OCI-LY3 (cell line): ENCODE results near the gene DNM3.

Source experiments
- H2AFZ ChIP-seq: fragments of 200-600, 300-600 bp; shearing (Covaris generic); 2 replicates; pipeline ENCODE4 v1.6.0; 2014; ENCODE audit warnings: antibody characterized with exemption, low read depth, low read length
- H3K27ac ChIP-seq: fragments of 200-600, 300-600 bp; sonication (generic); 2 replicates; pipeline ENCODE4 v1.5.1; 2014; ENCODE audit warnings: mild to moderate bottlenecking, low read length, moderate library complexity, mixed read lengths
- H3K27me3 ChIP-seq: fragments of 200-600, 300-600 bp; sonication (generic); 2 replicates; pipeline ENCODE4 v1.6.1; 2014; ENCODE audit warnings: low read depth, low read length, mixed read lengths
- H3K36me3 ChIP-seq: fragments of 200-600, 300-600 bp; sonication (generic); replicated peaks from 2 replicates; pipeline ENCODE3; 2014; ENCODE audit warnings: low read depth, low read length, mixed read lengths
- H3K4me1 ChIP-seq: fragments of 300-600, 200-600 bp; sonication (generic); 2 replicates; pipeline ENCODE4 v1.6.1; 2014; ENCODE audit warnings: low read length, mixed read lengths
- H3K4me2 ChIP-seq: fragments of 200-600, 300-600 bp; sonication (generic); 2 replicates; pipeline ENCODE4 v1.6.1; 2014; ENCODE audit warnings: low read length, mixed read lengths
- H3K4me3 ChIP-seq: fragments of 300-600, 200-600 bp; sonication (generic); 2 replicates; pipeline ENCODE4 v1.5.1; 2014; ENCODE audit warnings: antibody characterized with exemption, mild to moderate bottlenecking, low read length, moderate library complexity
- H3K79me2 ChIP-seq: fragments of 300-600, 200-600 bp; shearing (Covaris generic); 2 replicates; pipeline ENCODE4 v1.6.1; 2014; ENCODE audit warnings: mild to moderate bottlenecking, low read length, mixed read lengths
- H3K9ac ChIP-seq: fragments of 300-600, 200-600 bp; shearing (Covaris generic); 2 replicates; pipeline ENCODE4 v1.6.0; 2014; ENCODE audit warnings: mild to moderate bottlenecking, low read length, moderate library complexity
- H3K9me3 ChIP-seq: fragments of 200-600, 300-600 bp; shearing (Covaris generic); 2 replicates; pipeline ENCODE4 v1.6.1; 2014; ENCODE audit warnings: low read length, mixed read lengths; ENCODE audit not compliant: insufficient read depth
- H4K20me1 ChIP-seq: fragments of 200-600, 300-600 bp; sonication (generic); 2 replicates; pipeline ENCODE4 v1.6.1; 2016; ENCODE audit warnings: low read length, mixed read lengths; ENCODE audit not compliant: insufficient read depth
- EZH2phosphoT487 ChIP-seq: fragments of 200-600 bp; shearing (Covaris generic); IDR thresholded peaks from 2 replicates; pipeline ENCODE4 v1.6.1; 2018; ENCODE audit warnings: antibody characterized with exemption, mixed run types, low read depth
- TF ChIP-seq, protein P1 (sequence below): fragments of 200-600, 300-600 bp; sonication (generic); IDR thresholded peaks from 2 replicates; pipeline ENCODE4 v1.5.1; 2014; ENCODE audit warnings: antibody characterized with exemption, low read length, low read depth

DNM3 gene

DNA sequence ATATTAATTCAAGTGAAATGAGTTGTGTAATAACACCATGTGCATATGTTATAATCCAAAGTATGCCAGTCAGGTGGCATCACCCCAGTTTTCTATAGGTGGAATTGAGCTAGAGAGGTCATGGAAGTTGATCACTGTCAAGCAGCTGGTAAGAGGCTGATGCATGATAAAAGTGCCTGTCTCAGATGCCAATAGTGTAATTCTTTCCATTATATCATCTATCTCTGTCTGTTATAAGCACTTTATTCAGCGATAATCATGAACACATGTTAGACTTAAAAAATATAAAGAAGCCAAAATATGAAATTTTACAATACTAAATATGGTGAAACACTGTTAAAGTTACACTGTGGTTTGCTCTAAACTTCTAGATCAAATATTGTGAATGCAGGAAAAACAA is 156.6 kb downstream of the DNM3 start:
- H4K20me1 ChIP-seq, result no peaks in the 10 kb centered on the region
- TF ChIP-seq EZH2phosphoT487, result no peak
- TF ChIP-seq, protein P1, sequence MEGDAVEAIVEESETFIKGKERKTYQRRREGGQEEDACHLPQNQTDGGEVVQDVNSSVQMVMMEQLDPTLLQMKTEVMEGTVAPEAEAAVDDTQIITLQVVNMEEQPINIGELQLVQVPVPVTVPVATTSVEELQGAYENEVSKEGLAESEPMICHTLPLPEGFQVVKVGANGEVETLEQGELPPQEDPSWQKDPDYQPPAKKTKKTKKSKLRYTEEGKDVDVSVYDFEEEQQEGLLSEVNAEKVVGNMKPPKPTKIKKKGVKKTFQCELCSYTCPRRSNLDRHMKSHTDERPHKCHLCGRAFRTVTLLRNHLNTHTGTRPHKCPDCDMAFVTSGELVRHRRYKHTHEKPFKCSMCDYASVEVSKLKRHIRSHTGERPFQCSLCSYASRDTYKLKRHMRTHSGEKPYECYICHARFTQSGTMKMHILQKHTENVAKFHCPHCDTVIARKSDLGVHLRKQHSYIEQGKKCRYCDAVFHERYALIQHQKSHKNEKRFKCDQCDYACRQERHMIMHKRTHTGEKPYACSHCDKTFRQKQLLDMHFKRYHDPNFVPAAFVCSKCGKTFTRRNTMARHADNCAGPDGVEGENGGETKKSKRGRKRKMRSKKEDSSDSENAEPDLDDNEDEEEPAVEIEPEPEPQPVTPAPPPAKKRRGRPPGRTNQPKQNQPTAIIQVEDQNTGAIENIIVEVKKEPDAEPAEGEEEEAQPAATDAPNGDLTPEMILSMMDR, result no peak
- no peak overlapping the region for H2AFZ ChIP-seq
- no peak overlapping the region for H3K27ac ChIP-seq
- H3K27me3 ChIP-seq, result no peaks in the 10 kb centered on the region
- H3K4me1 ChIP-seq, result no peaks in the 10 kb centered on the region
- H3K36me3 ChIP-seq, result no peaks in the 10 kb centered on the region
- no peaks in the 10 kb centered on the region for H3K9me3 ChIP-seq
- H3K79me2 ChIP-seq, result no peaks in the 10 kb centered on the region
- no peak overlapping the region for H3K9ac ChIP-seq
- no peak overlapping the region for H3K4me2 ChIP-seq
- no peak overlapping the region for H3K4me3 ChIP-seq

DNA sequence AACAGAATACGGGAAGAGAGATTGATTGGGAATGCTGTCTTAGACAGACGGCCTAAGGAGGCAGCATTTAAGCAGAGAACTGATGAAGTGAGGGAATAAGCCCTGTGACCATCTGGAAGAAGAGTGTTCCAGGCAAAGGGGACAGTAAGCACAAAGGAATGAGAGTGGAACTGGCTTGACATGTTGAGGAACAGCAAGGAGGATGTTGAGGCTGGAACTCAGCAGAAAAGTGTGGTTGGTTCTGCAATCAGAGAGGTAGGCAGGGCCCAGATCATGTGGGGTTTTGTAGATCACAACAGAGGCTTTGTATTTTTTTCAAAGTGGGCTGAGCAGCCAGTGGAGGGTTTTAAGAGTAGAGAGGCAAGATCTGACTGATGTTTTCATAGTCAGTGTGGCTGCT is 157.4 kb downstream of the DNM3 start:
- Histone ChIP-seq H3K27ac (no peak overlapping the region), H3K27me3 (no peaks in the 10 kb centered on the region), H4K20me1 (no peaks in the 10 kb centered on the region), H2AFZ (no peak overlapping the region), H3K4me2 (no peak overlapping the region), H3K79me2 (no peaks in the 10 kb centered on the region), H3K4me1 (no peaks in the 10 kb centered on the region), H3K9me3 (no peaks in the 10 kb centered on the region), H3K4me3 (no peak overlapping the region), H3K36me3 (no peaks in the 10 kb centered on the region), H3K9ac (no peak overlapping the region)
- TF ChIP-seq, protein P1, result no peak
- TF ChIP-seq EZH2phosphoT487, result no peak

DNA sequence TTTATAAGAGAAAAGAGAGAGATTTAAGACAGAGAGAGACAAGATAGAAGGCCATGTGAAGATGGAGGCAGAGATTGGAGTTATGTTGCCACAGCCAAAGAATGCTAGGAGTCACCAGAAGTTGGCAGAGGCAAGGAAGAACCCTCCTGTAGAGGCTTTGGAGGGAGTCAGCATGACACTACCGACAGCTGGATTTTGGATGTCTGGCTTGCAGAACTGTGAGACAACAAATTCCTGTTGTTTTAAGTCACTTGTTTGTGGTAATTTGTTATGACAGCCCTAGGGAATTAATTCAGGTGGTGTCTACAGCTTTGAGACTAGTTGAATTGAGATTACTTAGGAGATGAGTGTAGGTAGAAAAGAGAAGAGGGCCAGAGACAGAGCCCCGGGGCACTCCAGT is 158.5 kb downstream of the DNM3 start:
- H3K79me2 ChIP-seq, result no peaks in the 10 kb centered on the region
- H3K9ac ChIP-seq, result no peak overlapping the region
- H3K27me3 ChIP-seq, result no peaks in the 10 kb centered on the region
- TF ChIP-seq, protein P1, result no peak
- no peak for TF ChIP-seq EZH2phosphoT487
- H3K4me1 ChIP-seq, result no peaks in the 10 kb centered on the region
- H3K36me3 ChIP-seq, result no peaks in the 10 kb centered on the region
- no peaks in the 10 kb centered on the region for H4K20me1 ChIP-seq
- no peak overlapping the region for H3K4me2 ChIP-seq
- no peak overlapping the region for H3K27ac ChIP-seq
- H2AFZ ChIP-seq, result no peak overlapping the region
- no peak overlapping the region for H3K4me3 ChIP-seq
- H3K9me3 ChIP-seq, result no peaks in the 10 kb centered on the region

DNA sequence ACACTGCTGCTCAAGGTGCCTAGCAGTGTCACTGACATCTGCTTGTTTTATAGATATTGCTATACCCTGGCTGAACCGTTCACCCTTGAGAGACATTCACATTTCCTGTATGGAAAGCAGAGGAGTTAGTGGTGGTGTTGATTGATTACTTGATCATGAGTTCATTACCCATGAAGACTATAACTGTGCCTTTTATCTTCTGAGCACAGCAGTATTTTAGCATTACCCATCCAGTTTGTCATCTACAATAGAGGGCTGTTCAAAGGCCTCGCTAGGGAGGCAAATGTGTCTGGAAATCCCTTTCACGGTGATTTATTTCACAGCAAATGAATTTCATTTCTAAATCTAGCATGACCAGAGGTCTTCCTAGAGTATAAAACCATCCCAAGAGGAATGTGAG is 160.0 kb downstream of the DNM3 start:
- no peak overlapping the region for H3K27ac ChIP-seq
- H3K36me3 ChIP-seq, result no peaks in the 10 kb centered on the region
- H3K9me3 ChIP-seq, result no peaks in the 10 kb centered on the region
- no peak overlapping the region for H3K4me3 ChIP-seq
- H3K79me2 ChIP-seq, result no peaks in the 10 kb centered on the region
- TF ChIP-seq, protein P1, result no peak
- TF ChIP-seq EZH2phosphoT487, result no peak
- no peaks in the 10 kb centered on the region for H3K4me1 ChIP-seq
- no peak overlapping the region for H3K4me2 ChIP-seq
- no peaks in the 10 kb centered on the region for H4K20me1 ChIP-seq
- no peak overlapping the region for H2AFZ ChIP-seq
- no peaks in the 10 kb centered on the region for H3K27me3 ChIP-seq
- no peak overlapping the region for H3K9ac ChIP-seq
